GM21717 (cell line): ENCODE results near the gene MED4.

Experiments
- ATAC-seq: cut with Tn5 transposase; IDR thresholded peaks from one replicate; pipeline ENCODE4 v1.9.1; 2021; ENCODE audit warnings: mild to moderate bottlenecking, moderate library complexity; ENCODE audit not compliant: unreplicated experiment

Gene MED4, protein sequence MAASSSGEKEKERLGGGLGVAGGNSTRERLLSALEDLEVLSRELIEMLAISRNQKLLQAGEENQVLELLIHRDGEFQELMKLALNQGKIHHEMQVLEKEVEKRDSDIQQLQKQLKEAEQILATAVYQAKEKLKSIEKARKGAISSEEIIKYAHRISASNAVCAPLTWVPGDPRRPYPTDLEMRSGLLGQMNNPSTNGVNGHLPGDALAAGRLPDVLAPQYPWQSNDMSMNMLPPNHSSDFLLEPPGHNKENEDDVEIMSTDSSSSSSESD

GRCh38 chr13:48094781-48095502 lies at the start of gene MED4:
Gene MED4, minus strand, starts transcription at chr13:48095104. Its CDS starts 26 bp downstream, at chr13:48095078.
- ATAC-seq: peak; percentile 92

GRCh38 chr13:48144413-48145035 lies 49.6 kb upstream of the MED4 start:
- no peak for ATAC-seq

DNA sequence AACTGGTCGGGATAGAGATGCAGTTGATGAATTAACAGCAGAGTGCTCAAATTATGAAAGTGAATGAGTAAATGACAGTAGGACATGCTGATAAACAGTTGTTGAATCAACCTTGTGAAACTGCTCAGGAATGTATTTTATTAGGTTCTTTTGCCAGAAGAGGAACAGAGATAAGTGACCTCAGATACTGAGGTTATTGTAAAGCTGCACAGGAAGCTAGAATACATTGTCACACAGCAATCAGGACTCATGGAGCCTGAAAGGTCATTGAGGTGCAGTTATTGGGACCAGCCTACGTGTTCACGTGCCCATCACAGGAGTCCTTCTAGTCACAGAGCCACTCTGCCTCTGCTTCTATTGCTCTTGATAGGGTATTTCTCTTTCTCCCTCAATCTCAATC lies 47.5 kb upstream of the MED4 start:
- ATAC-seq: peak; percentile 88

DNA sequence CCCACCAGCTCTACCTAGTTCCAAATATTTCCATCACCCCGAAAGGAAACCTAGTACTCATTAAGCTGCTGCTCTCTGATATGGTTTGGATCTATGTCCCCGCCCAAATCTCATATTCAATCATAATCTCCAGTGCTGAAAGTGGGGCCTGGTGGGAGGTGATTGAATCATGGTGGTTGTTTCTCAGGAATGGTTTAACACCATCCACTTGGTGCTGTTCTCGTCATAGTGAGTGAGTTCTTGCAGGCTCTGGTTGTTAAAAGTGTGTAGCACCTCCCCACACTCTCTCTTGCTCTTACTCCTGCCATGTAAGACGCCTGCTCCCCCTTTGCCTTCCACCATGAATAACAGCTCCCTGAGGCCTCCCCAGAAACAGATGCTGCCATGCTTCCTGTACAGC lies 43.4 kb upstream of the MED4 start:
- no peak for ATAC-seq

- no peak for ATAC-seq
Observed at GRCh38 chr13:48132961-48133360, 38.1 kb upstream of the MED4 start.

GRCh38 chr13:48131533-48131932 lies 36.6 kb upstream of the MED4 start:
- no peak for ATAC-seq

GRCh38 chr13:48126944-48127830 lies 32.3 kb upstream of the MED4 start:
- ATAC-seq: no peak

- ATAC-seq: no peak
Observed at GRCh38 chr13:48125794-48126228, 30.9 kb upstream of the MED4 start.

GRCh38 chr13:48123812-48124211 lies 28.9 kb upstream of the MED4 start:
- no peak for ATAC-seq

GRCh38 chr13:48121733-48122132 lies 26.8 kb upstream of the MED4 start:
- no peak for ATAC-seq

DNA sequence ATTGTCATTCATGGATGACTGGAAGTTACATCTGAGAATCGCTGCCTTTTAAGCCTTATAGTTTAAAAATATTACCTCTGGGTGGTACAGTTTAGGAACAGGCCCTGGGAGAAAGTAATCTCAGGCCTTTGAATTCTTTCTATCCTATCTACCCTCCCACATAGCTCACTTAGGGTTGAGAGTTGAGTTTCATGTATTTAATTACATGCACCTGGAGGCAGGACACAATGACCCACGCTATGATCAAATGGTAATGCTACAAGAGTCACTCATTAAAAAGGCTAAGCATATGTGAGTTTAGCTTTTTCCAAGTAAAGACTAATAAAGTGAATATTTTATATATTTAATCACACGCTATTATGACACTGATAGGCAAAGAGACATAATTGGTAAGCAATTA lies 25.3 kb upstream of the MED4 start:
- no peak for ATAC-seq

- ATAC-seq: no peak
Observed at GRCh38 chr13:48118030-48118429, 23.1 kb upstream of the MED4 start.

DNA sequence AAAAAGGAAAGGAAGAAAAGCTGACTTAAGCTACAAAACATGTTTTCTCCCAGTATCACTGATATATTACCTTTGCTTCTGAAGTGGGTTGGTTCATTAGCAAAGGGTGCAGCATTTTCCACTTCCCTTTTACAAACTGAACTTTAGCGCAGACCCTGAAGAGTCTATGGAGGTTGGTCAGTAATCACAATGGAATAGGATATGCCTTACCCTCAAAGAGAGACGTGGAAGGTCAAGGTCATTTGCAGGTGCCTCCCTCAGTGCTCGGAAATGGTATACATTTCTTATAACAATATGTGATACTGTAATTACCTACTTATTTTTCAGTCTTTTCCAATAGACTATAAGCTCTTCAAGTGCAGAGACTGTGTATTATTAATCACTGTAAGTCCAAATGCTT lies 21.9 kb upstream of the MED4 start:
- ATAC-seq: no peak

- no peak for ATAC-seq
Observed at GRCh38 chr13:48113756-48114130, 18.8 kb upstream of the MED4 start.

DNA sequence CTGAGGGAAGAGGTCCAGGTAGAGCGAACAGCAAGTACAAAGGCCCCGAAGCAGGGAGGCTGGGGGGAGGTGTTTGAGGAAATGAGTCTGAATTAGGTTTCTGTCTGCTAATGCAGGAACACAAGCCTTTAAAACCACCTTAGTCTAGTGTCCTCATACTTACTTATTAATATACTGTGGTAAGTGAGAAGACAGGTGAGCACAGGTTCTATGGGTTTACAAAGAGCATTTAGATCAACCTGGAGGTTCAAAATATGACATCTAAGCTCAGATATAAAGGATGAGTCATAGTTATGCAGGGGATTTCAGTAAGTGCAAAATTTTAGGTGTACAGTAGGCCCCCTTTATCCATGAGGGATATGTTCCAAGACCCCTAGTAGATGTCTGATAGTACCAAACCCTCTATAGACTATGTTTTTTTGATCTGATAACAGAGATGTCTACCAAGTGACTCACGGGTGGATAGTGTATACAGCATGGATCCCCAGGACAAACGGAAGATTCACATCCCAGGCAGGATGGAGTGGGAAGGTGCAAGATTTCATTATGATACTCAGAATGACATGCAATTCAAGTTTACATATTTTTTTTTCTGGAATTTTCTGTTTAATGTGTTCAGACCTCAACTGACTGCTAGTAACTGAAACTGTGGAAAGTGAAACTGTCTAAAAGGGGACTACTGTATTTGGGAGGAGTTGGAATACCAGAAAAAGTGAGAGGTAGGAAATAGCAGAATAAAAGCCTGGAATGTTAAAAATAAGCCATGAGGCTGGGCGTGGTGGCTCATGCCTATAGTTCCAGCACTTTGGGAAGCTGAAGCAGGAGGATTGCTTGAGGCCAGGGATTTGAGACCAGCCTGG lies 18.2 kb upstream of the MED4 start:
- no peak for ATAC-seq

GRCh38 chr13:48110931-48111721 lies 16.2 kb upstream of the MED4 start:
- ATAC-seq: no peak

- no peak for ATAC-seq
Observed at GRCh38 chr13:48110132-48110868, 15.4 kb upstream of the MED4 start.

- no peak for ATAC-seq
Observed at GRCh38 chr13:48108106-48108505, 13.2 kb upstream of the MED4 start.

GRCh38 chr13:48097793-48098192 lies 2.9 kb upstream of the MED4 start:
- no peak for ATAC-seq
